HT-29 (cell line): ENCODE results near the gene SPATA6. TPM values are rescaled to one million over a fixed set of nuclear protein-coding genes. Genes with fewer than 3 reads are reported as not detected.
A peak's percentile ranks its signal among the peaks of the same experiment; 100 is the strongest.
"Not testable (repeated sequence)": the region's sequence is repeated elsewhere in the genome, so short reads cannot be mapped to it uniquely, and the experiment has no call there.

Source experiments
- DNase-seq: peaks from one replicate; pipeline ENCODE4 v3.0.0-alpha.2; 2015; ENCODE audit warnings: low spot score
- total RNA-seq: library from RNA; depleted of rRNA; stranded (reverse); fragments of >200 nt; shearing (Covaris generic); gene quantifications from 2 replicates; pipeline ENCODE4 v1.2.3, GENCODE V29; 2014

SPATA6 gene
- total RNA-seq, 1 experiment from 2014 or later = 2.1 TPM

DNA sequence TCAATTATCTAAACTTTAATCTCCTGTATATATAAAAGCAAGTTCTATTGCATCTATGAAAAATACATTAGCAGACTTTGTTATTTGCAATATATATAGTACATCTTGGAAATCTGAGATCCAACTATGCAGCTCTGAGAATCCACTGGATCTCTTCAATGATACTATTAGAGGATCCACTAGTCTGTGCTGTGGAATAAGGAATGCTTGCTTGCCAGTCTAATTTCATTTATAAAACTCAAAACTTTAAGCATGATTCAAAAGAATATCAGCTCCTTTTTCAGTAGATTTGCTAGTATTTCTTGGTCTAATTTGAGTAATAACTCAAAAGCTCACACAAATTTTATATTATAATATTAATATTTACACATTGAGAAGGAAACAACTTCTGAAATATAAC lies 115.1 kb downstream of the SPATA6 start:
- DNase-seq = peak; percentile 5

DNA sequence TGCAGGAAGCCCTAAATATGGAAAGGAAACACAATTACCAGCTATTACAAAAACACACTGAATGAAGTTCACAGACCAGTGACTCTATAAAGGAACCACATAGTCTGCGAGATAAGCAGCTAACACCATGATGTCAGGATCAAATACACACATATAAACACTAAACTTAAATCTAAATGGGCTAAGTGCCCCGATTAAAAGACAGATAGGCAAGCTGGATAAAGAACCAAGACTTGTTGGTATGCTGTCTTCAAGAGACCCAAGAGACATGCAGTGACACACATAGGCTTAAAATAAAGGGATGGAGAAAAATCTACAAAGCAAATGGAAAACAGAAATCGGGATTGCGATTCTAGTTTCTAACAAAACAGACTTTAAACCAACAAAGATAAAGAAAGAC lies 127.6 kb downstream of the SPATA6 start:
- DNase-seq = no peak

DNA sequence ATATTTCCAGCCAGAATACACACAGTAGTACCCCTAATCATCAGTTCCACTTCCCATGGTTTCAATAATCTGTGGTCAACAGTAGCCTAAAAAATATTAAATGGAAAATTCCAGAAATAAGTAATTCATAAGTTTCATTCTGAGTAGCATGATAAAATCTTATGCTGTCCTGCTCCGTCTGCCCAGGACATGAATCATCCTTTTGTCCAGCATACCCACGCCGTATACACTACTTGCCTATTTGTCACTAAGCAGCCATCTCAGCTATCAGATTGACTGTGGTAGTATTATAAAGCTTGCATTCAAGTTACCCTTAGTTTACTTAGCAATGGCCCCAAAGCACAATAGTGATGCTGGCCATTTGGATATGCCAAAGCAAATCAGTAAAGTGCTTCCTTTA lies 130.8 kb downstream of the SPATA6 start:
- no peak for DNase-seq

DNA sequence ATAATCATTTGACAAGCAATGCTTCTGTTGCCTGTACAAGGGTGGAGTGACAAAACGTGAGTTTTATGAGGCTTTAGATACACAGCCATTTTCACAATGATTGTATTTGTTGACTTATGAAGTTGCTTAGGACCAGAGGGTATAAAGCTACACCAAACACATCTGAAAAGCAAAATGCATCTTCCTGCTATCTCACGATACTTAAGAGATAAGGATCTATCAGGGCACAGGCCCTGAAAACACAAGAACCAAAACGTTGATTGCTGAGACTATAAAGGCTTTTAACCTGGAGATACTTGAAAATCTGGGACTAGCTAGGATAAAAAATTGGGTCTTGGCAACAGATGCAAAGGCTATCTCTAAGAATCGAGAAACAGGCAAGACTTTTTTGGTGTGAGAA lies 133.7 kb downstream of the SPATA6 start:
- no peak for DNase-seq

DNA sequence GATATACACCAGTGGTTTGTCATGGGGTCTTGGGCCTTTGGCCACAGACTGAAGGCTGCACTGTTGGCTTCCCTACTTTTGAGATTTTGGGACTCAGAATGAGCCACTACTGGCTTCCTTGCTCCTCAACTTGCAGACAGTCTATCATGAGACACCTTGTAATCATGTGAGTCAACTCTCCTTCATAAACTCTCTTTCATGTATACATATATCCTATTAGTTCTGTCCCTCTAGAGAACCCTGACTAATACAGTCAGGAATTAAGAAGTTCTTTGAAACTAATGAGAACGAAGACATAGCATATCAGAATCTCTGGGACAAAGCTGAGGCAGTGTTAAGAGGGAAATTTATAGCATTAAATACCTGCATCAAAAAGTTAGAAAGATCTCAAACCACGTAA lies 138.7 kb downstream of the SPATA6 start:
- DNase-seq = no peak

DNA sequence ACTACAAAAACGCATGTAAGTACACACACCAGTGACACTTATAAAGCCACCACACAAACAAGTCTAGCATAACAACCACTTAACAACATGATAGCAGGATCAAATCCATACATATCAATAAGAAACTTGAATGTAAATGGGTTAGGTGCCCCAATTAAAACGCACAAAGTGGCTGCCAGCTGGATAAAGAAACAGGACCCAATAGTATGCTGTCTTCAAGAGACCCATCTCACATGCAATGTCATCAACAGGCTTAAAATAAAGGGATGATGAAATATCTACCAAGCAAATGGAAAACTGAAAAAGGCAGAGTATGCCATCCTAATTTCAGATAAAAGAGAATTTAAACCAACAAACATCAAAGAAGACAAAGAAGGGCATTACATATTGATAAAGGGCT lies 139.9 kb downstream of the SPATA6 start:
- no peak for DNase-seq

DNA sequence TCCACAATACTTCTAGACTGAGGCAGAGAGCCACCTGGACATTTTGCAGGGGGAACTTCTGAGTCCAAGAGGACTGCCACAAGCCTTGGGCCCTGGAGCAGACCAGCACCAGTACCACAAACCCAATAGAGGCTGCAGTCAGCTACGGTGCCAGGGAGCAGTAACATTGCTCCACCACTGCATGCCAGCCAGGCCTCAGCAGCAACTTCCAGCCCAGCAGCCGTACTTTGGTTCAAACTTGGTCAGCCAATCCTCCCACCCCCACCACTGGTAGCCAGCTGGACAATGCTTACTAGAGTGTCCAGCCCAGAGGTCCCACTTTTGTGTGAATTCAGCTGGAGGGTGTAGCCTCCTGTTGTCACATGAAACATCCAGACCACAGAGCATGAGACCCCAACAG lies 142.1 kb downstream of the SPATA6 start:
- no peak for DNase-seq

DNA sequence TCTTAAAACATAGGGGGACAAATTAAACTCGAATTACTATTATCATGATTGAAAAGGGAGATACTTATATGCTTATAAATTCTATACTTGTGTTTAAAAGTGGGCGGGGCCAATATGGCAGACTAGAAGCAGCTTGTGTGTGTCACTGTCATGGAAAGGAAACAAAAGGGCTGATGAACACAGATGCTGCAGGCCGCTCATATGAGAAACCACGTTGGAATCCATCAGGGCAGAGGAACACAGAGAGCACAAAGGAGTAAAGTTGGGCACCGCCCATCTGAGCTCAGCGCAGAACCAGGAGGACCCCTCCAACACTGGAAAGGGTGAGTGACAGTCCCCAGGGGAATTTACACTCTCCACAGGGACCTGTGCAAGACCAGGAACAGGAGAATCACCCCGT lies 142.5 kb downstream of the SPATA6 start:
- DNase-seq = no peak

DNA sequence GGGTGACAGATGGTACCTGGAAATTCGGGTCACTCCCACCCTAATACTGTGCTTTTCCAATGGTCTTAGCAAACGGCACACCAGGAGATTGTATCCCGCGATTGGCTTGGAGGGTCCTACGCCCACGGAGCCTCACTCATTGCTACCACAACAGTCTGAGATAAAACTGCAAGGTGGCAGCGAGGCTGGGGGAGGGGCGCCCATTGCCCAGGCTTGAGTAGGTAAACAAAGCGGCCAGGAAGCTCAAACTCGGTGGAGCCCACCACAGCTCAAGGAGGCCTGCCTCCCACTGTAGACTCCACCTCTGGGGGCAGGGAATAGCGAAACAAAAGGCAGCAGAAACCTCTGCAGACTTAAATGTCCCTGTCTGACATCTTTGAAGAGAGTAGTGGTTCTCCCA lies 160.2 kb downstream of the SPATA6 start:
- DNase-seq = not testable (repeated sequence)

DNA sequence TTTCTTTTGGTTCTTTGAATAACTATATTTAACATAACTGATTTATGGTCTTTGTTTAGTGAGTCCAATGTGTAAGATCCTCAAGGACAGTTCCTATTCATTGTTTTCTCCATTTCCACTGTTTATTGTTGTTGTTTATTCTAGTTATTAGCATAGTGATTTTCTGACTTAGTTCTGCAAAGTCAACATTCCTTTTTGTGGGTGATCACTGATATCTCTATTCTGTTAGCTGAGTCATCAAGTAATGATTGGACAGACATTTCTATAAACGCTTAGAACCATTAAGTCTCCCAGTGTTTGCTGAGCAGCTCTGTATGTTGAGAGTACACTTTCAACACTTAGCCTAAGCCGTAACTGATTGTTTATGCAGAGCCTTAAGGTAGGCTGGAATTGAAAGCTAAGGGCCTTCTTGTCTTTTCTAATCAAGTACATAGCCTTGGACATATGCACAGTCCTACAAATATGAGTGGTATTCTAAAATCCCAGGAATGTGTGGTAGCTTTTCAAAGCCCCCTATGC lies 162.4 kb downstream of the SPATA6 start:
- no peak for DNase-seq

DNA sequence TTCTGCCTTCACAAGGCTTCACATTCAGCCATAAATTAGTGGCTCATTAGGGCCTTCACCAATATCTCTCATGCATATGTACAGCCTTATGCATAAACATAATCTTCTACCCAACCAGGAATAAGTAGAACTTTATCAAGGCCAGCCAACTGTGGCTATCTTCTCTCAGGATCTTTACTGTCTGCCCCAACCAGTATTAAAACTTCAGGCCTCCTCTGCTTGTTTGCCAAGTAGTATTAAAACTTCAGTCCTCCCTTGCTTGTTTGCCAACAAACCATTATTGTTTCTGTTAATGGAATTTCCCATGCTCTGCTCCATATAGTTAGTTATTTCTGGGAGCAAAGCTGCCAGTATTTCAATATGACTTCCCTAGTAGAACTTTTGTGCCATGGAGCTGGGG lies 169.4 kb downstream of the SPATA6 start:
- no peak for DNase-seq

DNA sequence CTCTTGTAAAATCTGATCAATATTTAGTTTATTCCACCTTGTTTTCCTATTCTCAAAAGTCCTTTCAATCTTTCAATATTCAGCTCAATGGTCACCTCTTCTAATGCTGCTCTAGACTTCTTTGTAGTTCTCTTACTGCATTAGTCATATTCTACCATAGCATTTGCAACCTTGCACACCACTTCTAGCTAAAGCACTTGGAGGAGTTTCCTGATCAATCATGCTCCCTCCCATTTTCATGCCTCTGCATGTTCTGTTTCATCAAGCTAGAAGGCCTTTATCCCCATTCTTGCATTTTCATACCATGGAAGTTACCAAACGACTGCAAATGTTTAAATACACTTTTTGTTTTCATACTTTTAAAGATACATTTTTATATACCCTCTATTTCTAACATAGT lies 177.3 kb downstream of the SPATA6 start:
- DNase-seq = no peak

DNA sequence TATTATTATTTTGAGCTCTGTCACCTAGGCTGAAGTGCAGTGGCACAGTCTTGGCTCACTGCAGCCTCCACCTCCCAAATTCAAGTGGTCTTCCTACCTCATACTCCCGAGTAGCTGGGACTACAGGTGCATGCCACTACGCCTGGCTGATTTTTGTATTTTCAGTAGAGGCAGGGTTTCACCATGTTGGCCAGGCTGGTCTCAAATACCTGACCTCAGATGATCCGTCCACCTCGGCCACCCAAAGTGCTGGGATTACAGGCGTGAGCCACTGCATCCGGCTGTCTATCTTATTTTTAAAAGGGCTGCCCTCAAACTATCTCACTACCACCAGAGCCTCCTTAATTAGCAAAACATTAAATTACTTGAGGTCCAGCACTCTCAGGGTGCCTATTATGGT lies 177.9 kb downstream of the SPATA6 start:
- not testable (repeated sequence) for DNase-seq

DNA sequence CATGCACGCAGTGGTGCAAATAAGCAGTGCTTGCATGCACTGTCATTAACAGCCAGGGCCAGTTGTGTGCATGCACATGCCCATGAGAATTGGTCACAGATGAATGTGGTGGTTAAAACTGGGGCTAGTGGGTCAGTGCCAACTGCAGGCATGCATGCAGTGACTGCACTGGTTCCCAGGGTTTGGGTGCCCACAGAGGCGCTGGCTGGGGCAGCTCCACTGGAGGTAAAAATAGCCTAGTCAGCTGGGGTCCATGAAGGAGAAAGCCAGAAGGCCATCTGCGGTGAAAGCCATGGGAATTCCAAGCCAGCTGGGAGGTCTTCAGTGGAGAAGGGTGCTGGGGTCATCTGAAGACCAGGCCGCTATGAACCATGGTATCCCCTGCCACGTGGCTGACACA lies 179.3 kb downstream of the SPATA6 start:
- DNase-seq = no peak

DNA sequence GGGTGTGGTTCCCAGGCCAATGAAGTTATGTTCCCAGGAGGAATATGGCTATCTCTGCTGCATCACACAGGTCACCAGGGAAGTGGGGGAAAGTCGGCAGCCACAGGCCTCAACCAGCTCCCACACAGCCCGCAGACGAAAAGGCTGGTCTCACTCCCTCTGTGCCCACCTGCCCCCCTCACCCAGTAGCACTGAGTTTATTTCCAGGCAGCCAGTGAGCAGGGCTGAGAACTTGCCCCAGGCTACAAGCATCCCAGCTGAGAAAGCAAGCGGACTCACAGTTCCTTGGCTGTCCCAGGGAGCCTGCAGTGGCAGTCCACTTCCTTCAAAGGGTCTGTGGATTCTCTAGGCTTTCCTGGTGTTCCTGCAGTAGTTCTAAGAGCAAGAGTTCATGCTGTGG lies 180.6 kb downstream of the SPATA6 start:
- no peak for DNase-seq

DNA sequence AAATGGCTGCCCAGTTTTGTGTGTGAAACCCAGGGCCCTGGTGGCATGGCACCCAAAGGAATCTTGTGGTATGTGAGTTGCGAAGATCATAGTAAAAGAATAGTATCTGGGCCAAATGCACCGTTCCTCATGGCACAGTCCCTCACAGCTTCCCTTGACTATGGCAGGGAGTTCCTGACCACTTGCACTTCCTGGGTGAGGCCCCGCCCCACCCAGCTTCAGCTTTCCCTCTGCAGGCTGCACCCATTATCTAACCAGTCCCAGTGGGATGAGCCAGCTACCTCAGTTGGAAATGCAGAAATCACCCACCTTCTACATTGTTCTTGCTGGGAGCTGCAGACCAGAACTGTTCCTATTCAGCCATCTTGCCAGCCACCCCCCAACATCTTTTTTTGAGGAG lies 186.5 kb downstream of the SPATA6 start:
- peak; percentile 9 for DNase-seq

DNA sequence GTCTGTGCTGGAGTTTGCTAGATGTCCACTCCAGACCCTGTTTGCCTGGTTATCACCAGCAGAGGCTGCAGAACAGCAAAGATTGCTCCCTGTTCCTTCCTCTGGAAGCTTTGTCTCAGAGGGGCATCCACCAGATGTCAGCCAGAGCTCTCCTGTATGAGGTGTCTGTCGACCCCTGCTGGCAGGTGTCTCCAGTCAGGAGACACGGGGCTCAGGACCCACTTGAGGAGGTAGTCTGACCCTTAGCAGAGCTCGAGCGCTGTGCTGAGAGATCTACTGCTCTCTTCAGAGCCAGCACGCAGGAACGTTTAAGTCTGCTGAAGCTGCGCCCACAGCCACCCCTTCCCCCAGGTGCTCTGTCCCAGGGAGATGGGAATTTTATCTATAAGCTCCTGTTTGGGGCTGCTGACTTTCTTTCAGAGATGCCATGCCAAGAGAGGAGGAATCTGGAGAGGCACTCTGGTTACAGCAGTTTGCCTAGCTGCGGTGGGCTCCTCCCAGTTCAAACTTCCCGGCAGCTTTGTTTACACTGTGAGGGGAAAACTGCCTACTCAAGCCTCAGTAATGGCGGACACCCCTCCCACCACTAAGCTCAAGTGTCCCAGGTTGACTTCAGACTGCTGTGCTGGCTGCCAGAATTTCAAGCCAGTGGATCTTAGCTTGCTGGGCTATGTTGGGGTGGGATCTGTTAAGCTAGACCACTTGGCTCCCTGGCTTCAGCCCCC lies 187.1 kb downstream of the SPATA6 start:
- DNase-seq = peak; percentile 26

DNA sequence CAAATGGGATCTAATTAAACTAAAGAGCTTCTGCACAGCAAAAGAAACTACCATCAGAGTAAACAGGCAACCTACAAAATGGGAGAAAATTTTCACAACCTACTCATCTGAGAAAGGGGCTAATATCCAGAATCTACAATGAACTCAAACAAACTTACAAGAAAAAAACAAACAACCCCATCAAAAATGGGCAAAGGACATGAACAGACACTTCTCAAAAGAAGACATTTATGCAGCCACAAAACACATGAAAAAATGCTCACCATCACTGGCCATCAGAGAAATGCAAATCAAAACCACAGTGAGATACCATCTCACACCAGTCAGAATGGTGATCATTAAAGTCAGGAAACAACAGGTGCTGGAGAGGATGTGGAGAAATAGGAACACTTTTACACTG lies 189.7 kb downstream of the SPATA6 start:
- DNase-seq = not testable (repeated sequence)

DNA sequence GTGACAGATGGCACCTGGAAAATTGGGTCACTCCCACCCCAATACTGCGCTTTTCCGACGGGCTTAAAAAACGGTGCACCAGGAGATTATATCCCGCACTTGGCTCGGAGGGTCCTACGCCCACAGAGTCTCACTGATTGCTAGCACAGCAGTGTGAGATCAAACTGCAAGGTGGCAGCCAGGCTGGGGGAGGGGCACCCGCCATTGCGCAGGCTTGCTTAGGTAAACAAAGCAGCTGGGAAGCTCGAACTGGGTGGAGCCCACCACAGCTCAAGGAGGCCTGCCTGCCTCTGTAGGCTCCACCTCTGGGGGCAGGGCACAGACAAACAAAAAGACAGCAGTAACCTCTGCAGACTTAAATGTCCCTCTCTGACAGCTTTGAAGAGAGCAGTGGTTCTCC lies 194.6 kb downstream of the SPATA6 start:
- DNase-seq = not testable (repeated sequence)

DNA sequence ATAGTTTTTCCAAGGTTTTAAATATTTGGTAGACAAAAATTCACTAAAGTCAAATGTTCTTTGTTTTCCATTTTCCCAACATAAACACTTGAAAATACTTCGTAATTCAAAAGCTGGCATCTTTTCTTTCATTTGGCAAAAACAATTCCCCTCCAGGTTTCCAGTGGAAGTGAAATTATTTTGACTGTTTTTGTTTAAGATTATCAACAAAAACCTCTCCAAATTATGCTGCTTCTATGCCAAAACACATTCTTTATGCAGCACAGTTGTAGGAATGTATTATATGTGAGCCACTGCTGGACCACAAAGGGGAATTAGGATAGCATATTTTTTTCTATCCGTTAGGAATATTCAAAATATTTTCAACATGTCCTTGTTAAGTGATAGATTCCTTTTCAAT lies 205.4 kb downstream of the SPATA6 start:
- DNase-seq = no peak

DNA sequence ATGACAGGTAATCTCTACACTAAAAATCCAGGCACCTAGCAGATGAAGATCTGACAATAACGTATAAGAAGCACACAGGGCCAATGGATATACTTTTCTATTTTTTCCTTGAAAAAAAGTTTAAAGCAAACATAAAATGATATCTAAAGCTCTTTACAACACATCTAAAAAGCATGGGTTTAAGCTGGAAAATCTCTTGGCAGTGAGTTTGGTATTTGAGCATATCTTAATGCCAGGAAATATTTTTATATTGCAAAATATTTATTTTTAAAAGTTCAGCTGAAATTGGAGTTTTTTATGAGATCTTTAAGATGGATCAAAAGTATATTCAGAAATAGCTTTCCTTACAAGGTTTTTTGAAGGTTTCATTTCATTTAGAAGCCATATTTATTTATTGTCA lies 209.0 kb downstream of the SPATA6 start:
- DNase-seq = no peak

DNA sequence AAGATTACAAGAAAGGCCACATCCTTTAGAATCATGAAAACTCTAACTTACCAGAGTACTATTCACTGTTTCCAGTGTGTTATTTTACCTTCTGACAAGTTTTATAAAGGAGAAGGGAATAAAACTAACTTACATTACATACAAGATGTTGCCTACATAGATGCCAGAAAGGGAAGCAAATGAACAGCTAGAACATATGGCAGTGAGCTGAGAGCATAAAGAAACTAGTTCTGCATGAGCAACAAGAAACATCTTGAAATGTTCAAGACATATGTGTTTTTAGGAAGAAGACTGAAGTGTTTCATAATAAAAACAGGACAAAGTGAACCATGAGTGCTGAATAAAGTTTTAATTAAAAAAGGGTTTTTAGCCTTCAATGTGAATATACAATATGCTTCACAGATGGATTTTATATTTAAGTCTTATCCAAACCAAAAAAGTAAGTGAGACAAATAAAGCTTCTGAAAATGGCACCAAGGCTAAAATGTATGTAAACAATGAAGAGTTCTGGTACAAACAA lies 210.1 kb downstream of the SPATA6 start:
- DNase-seq = no peak

DNA sequence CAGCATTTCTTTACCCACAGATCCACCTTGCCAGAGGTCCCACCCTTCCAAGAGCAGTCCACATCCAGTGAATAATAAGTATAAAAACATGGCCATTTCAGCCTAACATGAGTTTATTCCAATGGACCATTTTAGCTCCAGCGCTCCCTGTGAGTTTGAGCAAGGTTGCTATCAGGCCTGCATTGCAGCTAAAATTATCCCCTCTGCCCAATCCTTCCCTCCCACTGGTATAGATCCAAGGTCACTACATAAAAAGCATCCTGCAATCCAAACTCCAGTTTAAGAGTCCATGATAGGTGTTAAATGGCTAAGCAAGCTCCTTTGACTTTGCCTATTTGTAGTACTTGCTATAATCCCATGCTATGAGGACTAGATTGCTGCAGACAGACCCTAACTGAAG lies 213.9 kb downstream of the SPATA6 start:
- DNase-seq = no peak

DNA sequence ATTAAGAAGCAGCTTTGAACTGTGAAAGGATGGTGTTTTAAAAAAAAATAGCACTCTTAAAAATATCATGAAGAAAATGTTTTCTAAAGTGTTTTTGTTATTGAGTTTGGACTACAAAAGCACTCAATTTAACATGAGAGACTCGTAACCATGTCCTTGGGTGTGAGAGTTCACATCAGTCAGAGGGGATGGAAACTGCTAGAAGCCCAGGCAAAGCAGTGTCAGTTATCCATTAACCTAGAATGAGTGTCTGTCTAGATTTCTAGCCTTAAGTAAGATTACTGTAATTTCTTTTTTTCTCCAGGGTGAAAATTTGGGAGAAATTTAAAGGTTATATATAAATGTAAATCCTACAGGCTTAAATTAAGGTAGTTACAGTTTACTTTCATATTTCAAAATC lies 217.8 kb downstream of the SPATA6 start:
- DNase-seq = no peak
